Measurements from ENCODE around the gene NXNL2.

NXNL2 gene

GRCh38 chr9:88590558-88591146 is 55.7 kb downstream of the NXNL2 start:
- no peak overlapping the region for H3K27ac ChIP-seq
- TF ChIP-seq CTCF (conservative IDR thresholded peaks at IDR 0.05) (peak; percentile 29), ZFX (IDR thresholded peaks at IDR 0.05) (no peak)

- TF ChIP-seq CTCF (conservative IDR thresholded peaks at IDR 0.05) (peak; percentile 83), ZFX (IDR thresholded peaks at IDR 0.05) (no peak)
Observed at GRCh38 chr9:88593537-88594185, 58.7 kb downstream of the NXNL2 start.

More at GRCh38 chr9:88593537-88594185, 58.7 kb downstream of the NXNL2 start:
- no peak overlapping the region for H3K27ac ChIP-seq
